ENCODE results near the gene INTS11.
"Not testable (repeated sequence)": the region's sequence is repeated elsewhere in the genome, so short reads cannot be mapped to it uniquely, and the experiment has no call there.

INTS11 gene

DNA sequence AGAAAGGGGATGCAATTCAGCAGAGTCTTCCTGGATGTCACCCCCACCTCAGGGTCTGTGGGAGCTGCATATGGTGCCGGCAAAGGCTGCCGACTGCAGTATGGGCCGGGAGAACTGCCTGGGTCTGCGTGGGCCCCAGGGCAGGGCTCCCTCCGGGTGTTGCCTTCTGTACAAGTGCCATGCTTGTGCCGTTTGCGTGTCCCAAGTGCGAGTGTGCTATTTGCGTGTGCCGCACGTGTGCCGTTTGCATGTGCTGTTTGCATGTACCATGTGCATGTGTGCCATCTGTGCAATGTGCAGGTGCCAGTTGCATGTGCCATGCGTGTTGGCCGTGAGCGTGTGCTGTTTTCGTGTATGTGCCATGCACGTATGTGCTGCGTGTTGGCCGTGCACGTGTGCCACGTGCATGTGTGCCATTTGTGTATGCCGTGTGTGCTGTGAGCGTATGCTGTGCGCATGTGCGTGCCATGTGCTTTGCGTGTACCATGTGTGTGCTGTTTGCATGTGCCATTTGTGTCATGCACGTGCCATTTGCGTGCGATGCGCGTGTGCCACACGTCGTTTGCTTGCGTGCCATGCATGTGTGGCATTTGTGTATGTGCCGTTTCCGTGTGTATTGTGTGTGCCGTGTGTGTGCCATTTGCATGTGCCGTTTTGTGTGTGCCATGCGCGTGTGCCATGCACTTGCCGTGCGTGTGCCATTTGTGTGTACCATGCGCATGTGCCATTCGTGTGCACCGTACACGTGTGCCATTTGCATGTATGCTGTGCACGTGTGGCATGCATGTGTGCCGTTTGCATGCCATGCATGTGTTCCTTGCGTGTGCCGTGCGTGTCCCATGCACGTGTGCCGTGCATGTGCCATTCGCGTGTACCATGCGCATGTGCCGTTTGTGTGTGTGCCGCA lies 5.1 kb upstream of the INTS11 start:
- no peak for DNase-seq

DNA sequence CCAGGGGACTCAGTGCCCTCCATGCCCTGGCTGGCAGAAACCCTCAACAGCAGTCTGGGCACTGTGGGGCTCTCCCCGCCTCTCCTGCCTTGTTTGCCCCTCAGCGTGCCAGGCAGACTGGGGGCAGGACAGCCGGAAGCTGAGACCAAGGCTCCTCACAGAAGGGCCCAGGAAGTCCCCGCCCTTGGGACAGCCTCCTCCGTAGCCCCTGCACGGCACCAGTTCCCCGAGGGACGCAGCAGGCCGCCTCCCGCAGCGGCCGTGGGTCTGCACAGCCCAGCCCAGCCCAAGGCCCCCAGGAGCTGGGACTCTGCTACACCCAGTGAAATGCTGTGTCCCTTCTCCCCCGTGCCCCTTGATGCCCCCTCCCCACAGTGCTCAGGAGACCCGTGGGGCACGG lies 3.8 kb upstream of the INTS11 start:
- DNase-seq: no peak

DNA sequence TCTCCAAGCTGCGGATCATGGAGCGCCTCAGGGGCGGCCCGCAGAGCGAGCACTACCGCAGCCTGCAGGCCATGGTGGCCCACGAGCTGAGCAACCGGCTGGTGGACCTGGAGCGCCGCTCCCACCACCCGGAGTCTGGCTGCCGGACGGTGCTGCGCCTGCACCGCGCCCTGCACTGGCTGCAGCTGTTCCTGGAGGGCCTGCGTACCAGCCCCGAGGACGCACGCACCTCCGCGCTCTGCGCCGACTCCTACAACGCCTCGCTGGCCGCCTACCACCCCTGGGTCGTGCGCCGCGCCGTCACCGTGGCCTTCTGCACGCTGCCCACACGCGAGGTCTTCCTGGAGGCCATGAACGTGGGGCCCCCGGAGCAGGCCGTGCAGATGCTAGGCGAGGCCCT lies 2.8 kb upstream of the INTS11 start:
- DNase-seq: no peak

DNA sequence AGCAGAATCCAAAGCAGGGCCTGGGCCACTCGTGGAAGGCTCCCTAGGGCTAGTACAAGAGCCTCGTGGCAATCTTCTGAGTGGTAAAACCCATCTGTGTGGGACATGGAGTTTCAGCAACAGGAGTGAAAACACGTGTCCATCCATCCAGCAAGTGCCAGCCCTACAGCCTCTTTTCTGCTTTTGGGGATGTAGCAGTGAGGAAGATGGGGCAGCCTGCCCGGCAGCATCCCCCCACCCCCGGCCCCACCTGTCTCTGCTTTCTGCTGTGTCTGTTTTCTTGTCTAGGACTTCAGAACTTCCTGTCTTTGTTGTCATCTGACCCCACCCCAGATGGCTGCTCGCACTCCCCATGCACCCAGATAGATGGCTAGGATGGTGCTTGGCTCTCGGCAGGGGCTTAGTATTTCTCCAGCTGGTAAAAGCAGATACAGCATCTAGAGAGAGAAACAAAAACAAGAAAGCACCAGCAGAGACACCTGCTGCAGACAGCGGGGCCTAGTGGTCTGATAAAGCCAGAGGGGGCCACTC lies 1.7 kb upstream of the INTS11 start:
- no peak for DNase-seq

DNA sequence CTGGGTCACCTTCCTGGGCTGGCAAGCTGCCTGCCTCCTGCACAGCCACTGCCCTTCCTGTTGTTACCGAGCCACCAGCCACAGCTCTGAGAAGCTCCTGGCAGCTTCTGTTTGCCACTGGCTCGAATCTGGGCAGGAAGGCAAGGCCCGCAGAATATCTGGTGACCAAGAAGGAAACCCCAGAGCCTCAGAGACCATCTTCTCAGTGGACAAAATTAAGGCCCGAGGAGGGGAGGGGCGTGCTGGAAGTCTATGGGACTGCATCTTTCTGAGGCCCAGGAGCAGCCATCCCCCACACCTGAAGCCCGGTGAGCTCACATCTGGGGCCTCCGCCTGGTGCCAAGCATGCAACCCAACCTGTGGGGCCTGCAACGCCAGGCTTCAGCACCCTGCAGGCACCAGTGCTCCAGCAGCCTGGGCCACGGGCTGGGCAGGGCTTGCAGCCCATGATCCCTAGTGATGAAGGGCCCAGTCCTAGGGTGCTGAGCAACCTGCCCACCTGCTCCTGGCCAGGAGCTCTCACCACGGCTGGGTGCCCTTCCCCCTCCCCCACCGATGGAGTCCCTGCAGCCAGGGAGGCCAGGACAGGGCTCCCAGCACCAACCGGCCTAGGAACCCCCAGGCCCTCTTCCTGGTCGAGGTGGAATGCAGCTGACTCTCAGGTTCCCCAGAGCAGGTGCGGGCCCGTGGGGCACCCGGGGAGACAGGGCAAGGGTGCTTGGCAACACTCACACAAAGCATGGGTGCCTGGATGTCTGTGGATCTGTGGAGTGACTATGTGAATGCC lies 1.0 kb upstream of the INTS11 start:
- peak in 1 of 4 experiments; percentile 21 for DNase-seq

DNA sequence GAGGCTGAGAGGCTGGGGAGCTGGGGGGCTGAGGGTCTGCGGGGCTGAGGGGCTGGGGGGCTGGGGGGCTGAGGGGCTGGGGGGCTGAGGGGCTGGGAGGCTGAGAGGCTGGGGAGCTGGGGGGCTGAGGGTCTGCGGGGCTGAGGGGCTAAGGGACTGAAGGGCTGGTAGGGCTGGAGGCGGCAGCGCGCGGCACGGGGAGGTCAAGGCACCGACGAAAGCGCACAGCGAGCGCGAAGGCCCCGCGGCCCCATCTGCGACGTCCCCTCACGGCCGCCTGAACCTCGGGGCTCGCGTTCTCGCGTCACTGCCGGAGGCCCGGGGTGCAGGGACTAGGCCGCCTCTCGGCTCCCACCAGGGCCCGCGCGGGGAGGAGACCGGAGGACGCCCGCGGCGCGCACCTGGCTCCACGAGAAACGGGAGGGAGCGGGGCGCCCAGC lies 356 bp downstream of the INTS11 start:
- DNase-seq: no peak

DNA sequence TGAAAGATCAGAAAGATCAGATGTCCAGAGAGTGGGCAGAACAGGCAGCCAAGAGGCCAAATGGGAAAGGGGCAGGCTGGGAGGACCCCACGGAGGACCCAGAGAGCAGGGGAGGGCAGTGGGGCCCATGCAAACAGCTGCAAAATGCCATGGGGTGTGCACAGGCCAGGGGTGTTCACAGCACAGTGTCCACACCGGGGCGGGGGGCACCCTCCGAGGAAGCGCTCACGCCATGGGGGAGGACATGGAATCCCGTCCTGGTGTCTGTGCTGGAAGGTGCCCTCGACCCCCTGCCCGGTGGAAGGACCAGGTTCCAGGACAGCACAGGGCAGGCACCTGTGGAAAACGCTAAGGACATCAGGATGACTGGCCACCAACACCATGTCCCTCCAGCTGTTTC lies 1.5 kb downstream of the INTS11 start:
- no peak for DNase-seq

DNA sequence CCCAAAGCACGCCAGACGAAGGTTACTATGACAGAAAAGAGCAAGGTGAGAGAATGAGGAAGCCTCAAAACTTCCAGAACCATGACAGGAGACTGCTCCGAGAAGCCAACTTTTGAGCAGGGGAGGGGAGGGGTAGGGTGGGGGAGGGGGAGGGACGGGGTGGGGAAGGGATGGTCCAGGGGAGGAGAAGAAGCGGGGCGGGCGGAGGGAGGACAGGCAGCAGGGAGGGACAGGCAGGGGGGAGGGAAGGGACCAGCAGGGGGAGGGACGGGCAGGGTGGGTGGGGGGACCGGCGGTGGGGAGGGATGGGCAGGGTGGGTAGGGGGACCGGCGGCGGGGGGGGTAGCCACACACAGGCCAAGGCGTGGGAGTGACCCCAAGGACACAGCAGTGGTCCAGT lies 2.0 kb downstream of the INTS11 start:
- DNase-seq: no peak

DNA sequence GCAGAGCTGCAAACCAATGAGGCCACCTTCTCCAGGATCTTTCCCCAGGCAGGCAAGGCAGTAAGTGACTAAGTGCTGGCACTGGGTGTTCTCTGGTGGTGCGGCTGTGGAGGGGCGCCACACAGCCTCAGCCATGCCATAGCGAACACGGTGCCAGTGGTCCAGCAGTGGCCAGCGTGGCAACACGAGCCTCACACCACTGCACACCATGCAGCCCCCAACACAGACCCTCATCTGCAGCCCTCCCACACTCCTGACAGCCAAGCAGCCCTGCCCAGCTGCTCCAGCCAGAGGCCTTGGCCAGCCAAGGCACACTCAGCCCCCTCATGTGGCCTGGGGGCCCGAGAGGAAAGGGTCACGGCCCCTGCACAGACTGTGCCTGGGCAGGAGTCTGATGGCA lies 3.0 kb downstream of the INTS11 start:
- DNase-seq: no peak

DNA sequence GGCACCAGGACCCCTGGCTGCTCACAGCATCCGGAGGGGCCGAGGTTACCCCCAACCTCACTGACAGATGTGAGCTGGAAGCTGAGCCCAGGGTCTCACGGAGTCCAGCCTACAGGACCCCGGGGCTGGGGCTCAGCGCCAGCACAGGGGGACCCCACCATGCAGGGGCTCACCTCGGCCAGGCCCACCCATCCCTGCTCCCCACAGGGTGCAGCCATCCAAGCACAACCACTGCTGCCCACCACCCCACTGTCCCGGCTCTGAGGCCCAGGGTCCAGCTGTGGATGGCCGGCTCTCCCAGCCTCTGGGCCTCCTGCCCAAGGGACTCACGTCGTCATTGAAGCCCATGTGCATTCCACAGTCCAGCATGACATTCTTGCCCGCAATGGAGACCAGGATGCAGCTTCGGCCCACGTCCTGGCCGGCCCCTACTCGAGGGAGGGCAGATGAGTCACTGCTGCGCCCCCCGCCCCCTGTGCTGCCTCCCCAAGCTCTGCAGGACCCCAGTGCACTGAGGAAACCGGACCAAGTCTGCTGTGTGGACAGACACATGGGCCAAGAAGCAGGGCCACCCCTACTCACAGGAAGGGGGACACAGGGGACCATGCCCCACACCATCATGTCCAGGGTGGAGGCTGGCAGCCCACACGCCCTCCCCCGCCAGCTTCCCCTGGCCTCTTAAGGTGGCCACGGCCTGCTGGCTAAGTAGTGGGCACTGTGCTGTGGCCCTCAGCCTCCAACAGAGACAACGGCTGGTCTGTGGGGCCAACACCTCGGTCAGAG lies 3.6 kb downstream of the INTS11 start:
- DNase-seq: no peak

DNA sequence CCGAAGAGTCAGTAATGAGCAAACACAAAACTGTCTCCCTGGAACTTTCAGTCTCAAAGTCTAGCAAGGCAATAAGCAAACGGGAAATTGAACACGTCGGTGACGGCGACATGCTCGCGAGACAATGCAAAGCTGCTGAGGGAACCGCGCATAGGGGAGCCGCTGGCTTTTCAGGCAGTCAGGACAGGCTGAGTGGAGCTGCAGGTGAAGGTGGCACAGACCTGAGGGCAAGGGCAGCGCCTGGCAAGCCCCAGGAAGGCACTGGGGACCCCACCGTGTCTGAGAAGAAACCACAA lies 4.9 kb downstream of the INTS11 start:
- DNase-seq: no peak

DNA sequence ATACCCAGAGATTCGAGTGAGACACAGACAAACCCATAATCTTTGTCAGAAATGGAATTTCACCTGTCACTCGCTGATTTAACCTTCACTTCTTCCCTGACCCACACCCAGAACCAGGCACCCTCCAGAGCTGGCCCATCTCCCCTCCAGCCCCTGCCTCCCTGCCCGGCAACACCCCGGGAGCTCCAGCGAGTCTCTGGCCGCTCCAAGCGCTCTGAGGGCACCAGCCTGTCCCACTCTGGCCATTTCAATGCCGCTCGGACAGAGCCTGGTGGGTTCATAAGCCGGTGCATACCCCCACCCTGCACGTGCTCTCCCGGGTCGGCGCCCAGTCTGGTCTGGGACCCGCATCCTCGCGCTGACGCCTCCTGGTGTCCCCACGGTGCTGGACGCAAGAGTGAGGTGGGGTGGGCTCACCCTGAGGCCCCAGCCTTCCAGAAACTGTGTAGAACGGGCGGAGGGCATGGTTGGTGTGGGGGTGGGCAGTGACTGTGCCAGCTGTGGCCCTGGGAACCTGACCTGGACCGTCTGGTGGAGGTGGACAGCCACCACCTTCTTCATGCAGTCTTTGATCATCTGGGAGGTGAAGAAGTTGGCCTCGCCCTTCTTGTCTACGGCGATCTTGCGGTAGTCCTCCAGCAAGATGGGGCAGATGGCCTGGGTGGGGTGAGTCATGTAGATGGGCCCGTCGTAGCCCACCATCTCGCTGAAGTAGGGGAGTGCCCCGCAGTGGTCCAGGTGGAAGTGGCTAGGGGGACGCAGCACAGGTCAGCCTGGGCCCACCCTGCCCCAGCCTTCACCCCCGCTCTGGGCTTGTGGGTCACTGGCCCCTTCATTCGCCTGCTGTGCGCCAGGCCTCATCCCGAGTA lies 5.4 kb downstream of the INTS11 start:
- no peak for DNase-seq

DNA sequence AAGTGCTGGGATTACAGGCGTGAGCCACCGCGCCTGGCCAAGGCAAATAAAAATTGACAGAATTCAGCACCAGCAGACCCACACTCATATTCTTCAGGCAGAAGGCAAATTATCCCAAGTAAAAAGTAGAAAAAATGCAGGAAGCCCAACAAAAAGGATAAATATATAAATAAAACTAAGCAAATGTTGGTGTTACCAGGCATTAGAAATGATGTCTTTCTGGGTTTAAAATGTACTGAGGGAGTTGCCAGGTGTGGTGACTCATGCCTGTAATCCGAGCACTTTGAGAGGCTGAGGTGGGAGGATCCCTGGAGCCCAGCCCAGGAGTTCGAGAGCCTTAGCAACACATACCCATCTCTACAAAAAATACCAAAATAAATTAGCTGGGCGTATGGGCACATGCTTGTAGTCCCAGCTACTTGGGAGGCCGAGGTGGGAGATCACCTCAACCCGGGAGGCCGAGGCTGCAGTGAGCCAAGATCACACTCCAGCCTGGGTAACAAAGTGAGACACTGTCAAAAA lies 6.3 kb downstream of the INTS11 start:
- no peak for DNase-seq

DNA sequence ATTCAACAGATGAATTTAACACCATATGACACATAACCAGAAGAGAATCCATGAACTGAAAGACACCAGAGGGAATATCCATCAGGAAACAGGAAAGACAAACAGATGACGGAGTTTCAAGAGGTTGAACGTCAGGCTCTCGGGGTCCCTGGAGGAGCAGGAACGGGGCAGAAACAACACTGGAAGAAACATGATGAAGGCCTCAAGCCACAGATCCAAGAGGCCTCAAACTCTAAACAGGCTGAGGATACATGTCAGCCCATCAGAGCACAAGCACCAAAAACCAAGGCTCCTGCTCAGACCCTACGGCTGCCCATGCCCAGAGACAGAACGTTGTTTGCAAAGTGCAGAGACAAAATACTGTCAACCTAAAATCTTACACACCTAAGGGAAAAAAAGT lies 7.0 kb downstream of the INTS11 start:
- no peak for DNase-seq

DNA sequence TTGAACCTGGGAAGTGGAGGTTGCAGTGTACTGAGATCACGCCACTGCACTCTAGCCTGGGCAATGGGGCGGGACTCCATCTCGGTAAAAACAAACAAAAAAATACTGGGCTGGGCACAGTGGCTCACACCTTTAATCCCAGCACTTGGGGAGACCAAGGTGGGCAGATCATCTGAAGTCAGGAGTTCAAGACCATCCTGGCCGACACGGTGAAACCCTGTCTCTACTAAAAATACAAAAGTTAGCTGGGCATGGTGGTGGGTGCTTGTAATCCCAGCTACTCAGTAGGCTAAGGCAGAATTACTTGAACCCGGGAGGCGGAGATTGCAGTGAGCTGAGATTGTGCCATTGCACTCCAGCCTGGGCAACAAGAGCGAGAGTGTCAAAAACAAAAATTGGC lies 8.3 kb downstream of the INTS11 start:
- not testable (repeated sequence) for DNase-seq

DNA sequence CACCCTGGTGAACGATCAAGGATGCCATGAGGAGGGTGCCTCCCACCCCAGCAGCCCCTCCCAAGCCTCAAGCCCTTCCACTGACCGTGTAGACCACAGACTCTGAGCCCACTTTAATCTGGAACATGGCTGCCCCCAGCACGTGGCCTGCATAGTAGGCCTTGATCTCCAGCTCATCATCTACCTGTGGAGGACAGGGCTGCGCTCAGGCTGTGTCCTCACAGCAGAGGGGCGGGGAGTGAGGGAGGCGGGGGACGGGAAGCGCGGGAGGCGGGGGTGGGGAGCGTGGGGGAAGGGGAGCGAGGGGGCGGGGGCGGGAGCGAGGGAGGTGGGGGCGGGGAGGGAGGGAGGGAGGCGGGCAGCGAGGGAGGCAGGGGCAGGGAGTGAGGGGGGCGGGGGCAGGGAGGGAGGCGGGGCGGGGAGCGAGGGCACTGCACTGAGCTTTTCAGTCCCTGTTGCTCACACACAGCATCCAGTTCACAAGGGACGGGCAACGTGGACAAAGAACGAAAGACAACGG lies 9.0 kb downstream of the INTS11 start:
- no peak for DNase-seq

DNA sequence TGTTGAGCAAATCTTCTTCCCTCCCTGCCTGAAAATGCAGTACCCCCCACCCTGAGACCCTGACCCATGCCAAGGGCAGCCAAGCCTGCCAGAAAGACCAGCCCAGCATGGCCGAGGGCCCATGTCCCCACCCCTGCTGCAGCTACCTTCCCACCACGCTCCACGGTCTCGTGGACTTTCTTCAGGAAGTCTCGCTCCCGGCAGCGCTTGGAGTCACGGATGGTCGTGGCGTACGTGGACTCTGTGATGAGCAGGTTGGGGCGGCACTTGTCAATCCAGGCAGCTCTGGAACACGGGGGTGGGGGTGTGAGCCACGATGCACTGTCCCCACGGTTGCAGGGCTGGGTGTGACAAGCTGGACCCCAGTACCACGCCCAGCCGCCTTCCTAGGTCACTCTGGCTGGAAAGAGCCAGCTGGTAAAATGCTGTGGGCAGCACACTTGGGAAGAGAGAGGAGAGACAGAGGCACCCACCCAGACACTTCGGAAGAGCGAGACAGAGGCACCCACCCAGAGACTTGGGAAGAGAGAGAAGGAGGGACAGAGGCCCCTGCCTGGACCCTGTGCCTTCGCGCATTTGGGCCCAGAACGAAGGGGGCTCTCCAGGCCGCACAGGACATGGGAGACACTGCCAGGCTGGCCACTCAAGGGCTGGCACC lies 9.7 kb downstream of the INTS11 start:
- no peak for DNase-seq

DNA sequence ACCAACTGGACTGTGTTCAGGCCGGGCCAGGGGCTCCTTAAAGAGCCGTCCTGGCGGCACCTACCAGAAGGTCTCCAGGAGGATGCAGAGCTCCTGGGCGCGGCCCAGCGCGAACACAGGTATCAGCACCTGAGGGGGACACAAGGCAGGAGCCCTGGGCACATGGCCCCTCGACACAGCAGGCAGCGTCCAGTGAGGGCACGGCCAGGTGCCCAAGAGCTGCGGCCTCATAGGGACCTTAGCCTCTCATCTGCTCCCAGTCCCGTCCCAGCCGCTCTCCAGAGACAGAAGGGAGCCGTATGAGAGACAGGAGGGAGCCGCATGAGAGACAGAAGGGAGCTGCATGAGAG lies 10.2 kb downstream of the INTS11 start:
- no peak for DNase-seq

DNA sequence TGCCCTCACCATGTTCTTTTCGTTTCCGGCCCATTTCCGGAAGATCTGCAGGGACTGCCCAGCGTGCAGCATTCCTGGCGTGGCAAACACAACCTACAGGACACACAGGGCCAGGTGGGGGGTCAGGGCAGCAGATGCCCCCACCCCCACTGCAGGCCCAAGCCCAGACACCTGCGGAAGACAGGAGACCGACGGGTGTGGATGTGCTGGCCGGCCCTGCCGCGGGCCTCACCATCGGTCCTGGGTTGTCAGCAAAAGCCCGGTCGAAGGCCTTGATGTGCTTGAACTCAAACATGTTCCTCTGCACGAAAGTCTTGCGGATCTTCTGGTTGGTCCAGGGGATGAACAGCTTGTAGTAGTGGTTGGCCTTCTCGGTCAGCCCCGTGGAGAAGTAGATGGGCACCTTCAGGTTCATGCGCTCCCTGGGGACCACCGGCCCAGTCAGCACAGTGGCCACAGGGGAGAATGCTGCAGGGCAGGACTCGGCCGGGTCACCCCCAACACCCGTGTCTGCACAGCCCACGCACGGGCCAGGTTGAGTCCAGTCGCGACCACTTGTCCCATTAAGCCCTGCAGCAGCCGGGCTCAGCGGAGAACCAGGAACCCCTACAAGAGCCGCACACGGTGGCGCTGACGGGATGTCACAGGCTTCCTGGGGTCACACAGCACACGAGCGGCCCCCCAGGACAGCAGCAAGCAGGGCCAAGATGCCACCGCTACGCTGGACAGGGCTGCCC lies 10.8 kb downstream of the INTS11 start:
- no peak for DNase-seq

Measured in suppressor macrophage (primary cell).